K562 (cell line): ENCODE data around the gene MGAT4B. TPM values are rescaled to one million over a fixed set of nuclear protein-coding genes. Genes with fewer than 3 reads are reported as not detected.

Experiments used
- ARHGAP35 ChIP-seq: fragments of 450-650 bp; IDR thresholded peaks from 2 replicates; pipeline ENCODE4 v1.6.1; 2018; ENCODE audit not compliant: partially characterized antibody
- DMBX1 ChIP-seq: fragments of 250-450 bp; sonication (Bioruptor Pico); IDR thresholded peaks from 2 replicates; pipeline ENCODE4 v1.8.0; 2022; ENCODE audit warnings: inconsistent platforms, mild to moderate bottlenecking, moderate library complexity, borderline replicate concordance
- FOXP1 ChIP-seq: sonication (generic); formaldehyde crosslinking; IDR thresholded peaks from 2 replicates; pipeline ENCODE4 v1.8.0; 2022; ENCODE audit warnings: mild to moderate bottlenecking, missing genetic modification reagents
- GMEB1 ChIP-seq: fragments of 250-450 bp; sonication (Bioruptor Pico); IDR thresholded peaks from 2 replicates; pipeline ENCODE4 v1.4.0; 2020; ENCODE audit warnings: mild to moderate bottlenecking
- GTF2F1 ChIP-seq: IDR thresholded peaks from 2 replicates; pipeline ENCODE4 v1.6.1; 2011; ENCODE audit warnings: low read depth, low read length, improper control_type of control experiment
- HMG20A ChIP-seq: fragments of 450-650 bp; formaldehyde crosslinking; conservative IDR thresholded peaks from 2 replicates; pipeline ENCODE4 v1.4.0; 2020; ENCODE audit warnings: mild to moderate bottlenecking, mixed read lengths
- JUNB ChIP-seq: fragments of 450-650 bp; formaldehyde crosslinking; conservative IDR thresholded peaks from 2 replicates; pipeline ENCODE4 v1.4.0; 2020; ENCODE audit warnings: mild to moderate bottlenecking
- KHSRP ChIP-seq: fragments of 450-650 bp; IDR thresholded peaks from 2 replicates; pipeline ENCODE4 v1.6.1; 2017
- NRF1 ChIP-seq, 2 experiments: fragments of 450-650 bp; IDR thresholded peaks in 1 of 2; conservative IDR thresholded peaks in 1 of 2; 2 replicates each; pipeline ENCODE4 v1.6.1; 2014; ENCODE audit warnings: mild to moderate bottlenecking in 2 of 2
- PATZ1 ChIP-seq: fragments of 250-450 bp; sonication (Bioruptor Pico); IDR thresholded peaks from 2 replicates; pipeline ENCODE4 v1.5.0; 2020; ENCODE audit warnings: mild to moderate bottlenecking, borderline replicate concordance
- PCBP2 ChIP-seq: fragments of 200-400 bp; formaldehyde crosslinking; IDR thresholded peaks from 2 replicates; pipeline ENCODE4 v1.6.1; 2018; ENCODE audit warnings: low read length, low read depth, mild to moderate bottlenecking, moderate library complexity; ENCODE audit not compliant: poor library complexity, severe bottlenecking
- PML ChIP-seq: IDR thresholded peaks from 2 replicates; pipeline ENCODE4 v1.6.1; 2012; ENCODE audit warnings: low read length, inconsistent platforms
- SMARCB1 ChIP-seq: IDR thresholded peaks from 2 replicates; pipeline ENCODE4 v1.6.1; 2011; ENCODE audit warnings: improper control_type of control experiment, low read depth; ENCODE audit not compliant: insufficient read length
- USF2 ChIP-seq: sonication (generic); formaldehyde crosslinking; IDR thresholded peaks from 2 replicates; pipeline ENCODE4 v1.5.0; 2020; ENCODE audit warnings: missing genetic modification reagents
- ZC3H11A ChIP-seq: IDR thresholded peaks from 2 replicates; pipeline ENCODE4 v1.6.1; 2012; ENCODE audit warnings: low read depth, low read length, improper control_type of control experiment
- ZNF609 ChIP-seq: sonication (generic); formaldehyde crosslinking; IDR thresholded peaks from 2 replicates; pipeline ENCODE4 v1.8.1; 2023; ENCODE audit warnings: missing genetic modification reagents, mild to moderate bottlenecking, borderline replicate concordance
- ZNF695 ChIP-seq: fragments of 450-650 bp; formaldehyde crosslinking; IDR thresholded peaks from 2 replicates; pipeline ENCODE4 v1.4.0; 2020; ENCODE audit warnings: mild to moderate bottlenecking, moderate library complexity
- polyA plus RNA-seq, 8 experiments: library from polyadenylated mRNA; depleted of rRNA in 4 of 8; stranded (reverse) in 5 of 8; unstranded in 3 of 8; fragments of >200 nt; fragmentation: Nextera tagmentation in 2 of 8; fragmentation: Illumina TruSeq in 1 of 8; extraction: Ambion mirVana in 2 of 8; extraction: Trizol in 1 of 8; gene quantifications; 2 replicates each; pipeline versions ENCODE4 v1.2.1 to v1.2.3, GENCODE V29; 2011 to 2014; ENCODE audit warnings: inconsistent platforms in 1 of 8, missing spikeins in 1 of 8
- total RNA-seq, 7 experiments: library from RNA; depleted of rRNA in 6 of 7; stranded (reverse); fragments of >200 nt in 6 of 7; fragmentation: Illumina TruSeq in 2 of 7; extraction: Trizol in 2 of 7; gene quantifications; 2 replicates each; pipeline versions ENCODE4 v1.2.1 to v1.2.3, GENCODE V29; 2011 to 2021; ENCODE audit warnings: low replicate concordance in 1 of 7

MGAT4B gene
- total and polyA plus RNA-seq, 9 of the 15 experiments (the other 6 are each of a cell fraction or from before 2014, with no cell fraction given): 0.34 to 133 (median 75.4) TPM

GRCh38 chr5:179819296-179820126 is 12.8 kb upstream of the MGAT4B start (continued):
- TF ChIP-seq ZNF609 (CRISPR knock-in tag) (no peak), PATZ1 (CRISPR knock-in tag) (0 out of 2 replicates have a peak, but pooled peaks have one; percentile 36), GTF2F1 (no peak), JUNB (CRISPR knock-in tag) (peak; percentile 74; the same call in 1 of the 2 replicates), PCBP2 (no peak), KHSRP (no peak), USF2 (peak; percentile 80), SMARCB1 (no peak), NRF1 (conservative IDR thresholded peaks at IDR 0.05 in 1 of 2, IDR thresholded peaks at IDR 0.05 in 1 of 2) (no peak), GMEB1 (no peak), ZNF695 (CRISPR knock-in tag) (peak; percentile 92), ARHGAP35 (no peak), HMG20A (CRISPR knock-in tag) (0 out of 2 replicates have a peak, but pooled peaks have one; percentile 9), DMBX1 (CRISPR knock-in tag) (peak; percentile 97), ZC3H11A (no peak), PML (no peak), FOXP1 (CRISPR knock-in tag) (no peak)
